Measurements from ENCODE around the gene UBE3B.

DNA sequence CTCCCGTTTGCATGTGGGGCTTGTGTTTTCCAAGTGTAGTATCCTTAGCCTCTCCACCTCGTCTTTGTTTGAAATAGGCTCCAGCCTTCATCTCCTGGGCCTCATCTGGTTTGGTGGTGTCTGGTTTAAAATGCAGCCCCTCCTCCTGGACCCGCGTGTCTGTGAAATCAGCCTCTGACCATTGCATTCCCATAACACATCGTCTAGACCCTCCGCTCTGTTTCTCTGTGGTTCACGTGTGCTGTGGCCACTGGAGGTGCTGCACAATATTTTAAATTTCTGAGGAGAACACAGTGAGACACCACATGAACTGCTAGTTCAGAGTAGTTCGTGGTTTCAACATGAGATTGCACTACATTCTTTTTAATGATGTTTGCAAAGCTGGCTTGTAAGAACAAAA, 35.6 kb downstream of the UBE3B start:
- no peak for TF ChIP-seq NFYB (CRISPR knock-in tag; conservative IDR thresholded peaks at IDR 0.05; ENCODE audit: low read depth)
- TF ChIP-seq CTCF (IDR thresholded peaks at IDR 0.05), result no peak
- TF ChIP-seq TEAD4 (CRISPR knock-in tag; IDR thresholded peaks at IDR 0.05), result no peak
- no peak for TF ChIP-seq ZNF121 (CRISPR knock-in tag; IDR thresholded peaks at IDR 0.05)
- no peak for TF ChIP-seq ZNF138 (CRISPR knock-in tag; conservative IDR thresholded peaks at IDR 0.05)
